HepG2 (cell line): ENCODE measurements around the gene IL18RAP. TPM values are rescaled to one million over a fixed set of nuclear protein-coding genes. Genes with fewer than 3 reads are reported as not detected.

ENCODE experiments used
- ATAC-seq: fragments of 200-7000 bp; cut with Tn5 transposase; 3 replicates; pipeline ENCODE4 v1.9.1; 2020; ENCODE audit warnings: mild to moderate bottlenecking, moderate library complexity
- BruUV-seq: library from RNA; stranded (reverse); fragments of 400-500 nt; replicated peaks from 2 replicates; lab custom pipeline; 2021; lab: Mats Ljungman, UMichigan
- CTCF ChIA-PET: fragments of 300-600 bp; formaldehyde crosslinking; extraction: SDS; loops from one replicate; lab custom pipeline; 2021; ENCODE audit warnings: low total read pairs, inconsistent platforms, low intra/inter-chr PET ratio; lab: Yijun Ruan, JAX
- POLR2A ChIA-PET: fragments of 350-600 bp; sonication (Branson Sonifier 250); formaldehyde crosslinking; loops from one replicate; lab custom pipeline; 2020; ENCODE audit warnings: antibody characterized with exemption, inconsistent platforms; lab: Yijun Ruan, JAX
- DNase-seq: peaks from one replicate; pipeline ENCODE4 v3.0.0-alpha.2; 2015; ENCODE audit warnings: low spot score
- FAIRE-seq: peaks from 3 replicates; lab custom pipeline; 2011; peaks lifted over from hg19 to GRCh38; lab: Jason Lieb, UNC
- H2AFZ ChIP-seq: one replicate; pipeline ENCODE4 v1.6.1; 2011; ENCODE audit warnings: low read length, inconsistent platforms
- H3K27ac ChIP-seq: fragments of 300-600 bp; 3 replicates; pipeline ENCODE4 v1.8.0; 2011; ENCODE audit warnings: mixed run types, mild to moderate bottlenecking, mixed read lengths, low read length, inconsistent platforms; ENCODE audit not compliant: insufficient read depth; ENCODE audit errors: extremely low read length
- H3K27me3 ChIP-seq, 2 experiments: fragments of 200-600 bp in 1 of 2; 2 replicates in 1 of 2; 3 replicates in 1 of 2; pipeline versions ENCODE4 v1.6.0 to v1.8.0; 2011; ENCODE audit warnings: low read length in 2 of 2, mild to moderate bottlenecking in 2 of 2, moderate library complexity in 2 of 2, inconsistent platforms in 1 of 2; ENCODE audit not compliant: insufficient read depth in 2 of 2, control insufficient read depth in 1 of 2
- H3K36me3 ChIP-seq, 2 experiments: fragments of 200-600 bp in 1 of 2; replicated peaks in 1 of 2; 2 replicates in 1 of 2; 3 replicates in 1 of 2; pipeline versions ENCODE4 v1.5.1 to v1.8.0; 2011; ENCODE audit warnings: low read length in 2 of 2, inconsistent platforms in 1 of 2; ENCODE audit not compliant: insufficient read depth in 2 of 2, control insufficient read depth in 1 of 2
- H3K4me1 ChIP-seq: 2 replicates; pipeline ENCODE4 v1.5.1; 2012; ENCODE audit warnings: low read length, inconsistent platforms; ENCODE audit not compliant: insufficient read depth
- H3K4me2 ChIP-seq: 2 replicates; pipeline ENCODE4 v1.6.0; 2011; ENCODE audit warnings: low read depth, low read length, inconsistent platforms
- H3K4me3 ChIP-seq, 3 experiments: fragments of 200-600 bp in 1 of 3; sonication (generic), shearing (Covaris generic) in 1 of 3; replicated peaks in 1 of 3; 2 replicates each; pipeline ENCODE4 v1.5.1; 2011 to 2016; ENCODE audit warnings: low read length in 3 of 3, inconsistent platforms in 2 of 3, low read depth in 2 of 3, mild to moderate bottlenecking in 2 of 3, control low read depth in 1 of 3, mixed read lengths in 1 of 3; ENCODE audit not compliant: insufficient read depth in 1 of 3
- H3K79me2 ChIP-seq: one replicate; pipeline ENCODE4 v1.6.1; 2011; ENCODE audit warnings: low read length, inconsistent platforms; ENCODE audit not compliant: insufficient read depth
- H3K9ac ChIP-seq: 2 replicates; pipeline ENCODE4 v1.6.0; 2011; ENCODE audit warnings: mild to moderate bottlenecking, low read depth, low read length, inconsistent platforms; ENCODE audit not compliant: insufficient read depth
- H3K9me3 ChIP-seq: 2 replicates; pipeline ENCODE4 v1.5.1; 2012; ENCODE audit warnings: mild to moderate bottlenecking, low read length
- H4K20me1 ChIP-seq: 2 replicates; pipeline ENCODE4 v1.6.0; 2011; ENCODE audit warnings: inconsistent platforms, mild to moderate bottlenecking, low read length, moderate library complexity; ENCODE audit not compliant: insufficient read depth
- IRF9 ChIP-seq: sonication (generic); formaldehyde crosslinking; IDR thresholded peaks from 2 replicates; pipeline ENCODE4 v1.8.0; 2022; ENCODE audit warnings: missing genetic modification reagents, mild to moderate bottlenecking, borderline replicate concordance
- KDM3A ChIP-seq: IDR thresholded peaks from 2 replicates; pipeline ENCODE4 v1.6.1; 2018; ENCODE audit warnings: low read depth, missing compliant biosample characterization
- LBX2 ChIP-seq: sonication (generic); formaldehyde crosslinking; IDR thresholded peaks from 2 replicates; pipeline ENCODE4 v1.5.0; 2020; ENCODE audit warnings: missing genetic modification reagents, mild to moderate bottlenecking, borderline replicate concordance
- PHF20 ChIP-seq: sonication (generic); formaldehyde crosslinking; IDR thresholded peaks from 2 replicates; pipeline ENCODE4 v1.5.0; 2020; ENCODE audit warnings: mild to moderate bottlenecking, missing genetic modification reagents
- PREB ChIP-seq: sonication (generic); formaldehyde crosslinking; IDR thresholded peaks from 2 replicates; pipeline ENCODE4 v1.4.0; 2020; ENCODE audit warnings: missing genetic modification reagents
- RERE ChIP-seq: IDR thresholded peaks from 2 replicates; pipeline ENCODE4 v1.6.1; 2016; ENCODE audit warnings: low read depth, missing genetic modification reagents, missing compliant biosample characterization
- REST ChIP-seq, 2 experiments: IDR thresholded peaks; 2 replicates each; pipeline ENCODE4 v1.6.1; 2011 to 2012; ENCODE audit warnings: low read length in 2 of 2, borderline replicate concordance in 1 of 2, low read depth in 1 of 2, mild to moderate bottlenecking in 1 of 2, moderate library complexity in 1 of 2
- ZNF619 ChIP-seq: sonication (generic); formaldehyde crosslinking; IDR thresholded peaks from 2 replicates; pipeline ENCODE4 v1.4.0; 2020; ENCODE audit warnings: mild to moderate bottlenecking, missing genetic modification reagents
- WGBS: methylation state at CpG from one replicate; pipeline ENCODE4 v1.1.6; 2017; ENCODE audit warnings: low lambda C conversion rate; 5-methylcytosine and 5-hydroxymethylcytosine counted together
- in situ Hi-C: cut with HindIII; loops from 2 replicates; pipeline ENCODE4 v1.10.0; 2017; ENCODE audit warnings: low pct_unique_long_range_greater_than_20kb; ENCODE audit not compliant: extremely low pct_ligation_motif_present
- intact Hi-C: fragments of 100-400 bp; cut with micrococcal nuclease; formaldehyde crosslinking; loops from one replicate; pipeline ENCODE4 v1.10.0; 2022; ENCODE audit not compliant: unreplicated experiment
- polyA plus RNA-seq, 8 experiments: library from polyadenylated mRNA; depleted of rRNA in 3 of 8; stranded (reverse) in 7 of 8; unstranded in 1 of 8; fragments of >200 nt; fragmentation: Illumina TruSeq in 4 of 8; extraction: Trizol in 4 of 8; gene quantifications; 2 replicates each; pipeline versions ENCODE4 v1.2.1 to v1.2.3, GENCODE V29; 2011 to 2016; ENCODE audit warnings: low read depth in 4 of 8, missing spikeins in 1 of 8, mixed read lengths in 1 of 8; ENCODE audit not compliant: insufficient read depth in 1 of 8
- total RNA-seq, 5 experiments: library from RNA; depleted of rRNA; stranded (reverse); fragments of >200 nt; fragmentation: Illumina TruSeq; extraction: Trizol; gene quantifications; 2 replicates each; pipeline ENCODE4 v1.2.3, GENCODE V29; 2016; ENCODE audit warnings: low read depth in 1 of 5

The IL18RAP gene
- total and polyA plus RNA-seq, 2 of the 13 experiments (the other 11 are each of a cell fraction or from before 2014, with no cell fraction given), result 0.05 TPM; not detected in 1

- TF ChIP-seq ZNF619 (CRISPR knock-in tag) (no peak), LBX2 (CRISPR knock-in tag) (no peak)
These were observed 408 bp downstream of the IL18RAP start (continued) for GRCh38 chr2:102423368-102423767.

GRCh38 chr2:102424754-102425153, 1.8 kb downstream of the IL18RAP start:
- no peak overlapping the region for H2AFZ ChIP-seq
- no peak for FAIRE-seq
- H3K79me2 ChIP-seq, result no peaks in the 10 kb centered on the region
- peaks cover 2 to 20% of the 10 kb centered on the region in 2 experiments; a peak in 3 of 5 replicates for H3K27me3 ChIP-seq
- ChIA-PET CTCF (no interaction called here), POLR2A (no interaction called here)
- H3K4me3 ChIP-seq, result no peak overlapping the region
- no peak for ATAC-seq
- H4K20me1 ChIP-seq, result no peaks in the 10 kb centered on the region
- intact Hi-C loops, result no loop called here
- H3K4me2 ChIP-seq, result no peak overlapping the region
- no peak for DNase-seq
- no TSS peak for BruUV-seq
- H3K4me1 ChIP-seq, result no peaks in the 10 kb centered on the region
- H3K9me3 ChIP-seq, result no peaks in the 10 kb centered on the region
- H3K27ac ChIP-seq, result no peak overlapping the region
- H3K36me3 ChIP-seq, result no peaks in the 10 kb centered on the region
- in situ Hi-C loops, result no loop called here
- 2% methylated on average over 3 of the region's 3 CpGs for WGBS
- H3K9ac ChIP-seq, result no peak overlapping the region
- TF ChIP-seq PREB (CRISPR knock-in tag) (no peak), RERE (CRISPR knock-in tag) (no peak), IRF9 (CRISPR knock-in tag) (no peak), REST (IDR thresholded peaks at IDR 0.05; ENCODE audit: borderline replicate concordance in 1 of 2, low read depth in 1 of 2, low read length in 2 of 2) (no peak), KDM3A (CRISPR knock-in tag) (no peak), PHF20 (CRISPR knock-in tag) (no peak)
